WTC11 (cell line): Measurements from ENCODE around the gene CMKLR1.

Experiments used
- ATF6 ChIP-seq: sonication (generic); formaldehyde crosslinking; IDR thresholded peaks from 2 replicates; pipeline ENCODE4 v1.8.1; 2023; ENCODE audit warnings: mild to moderate bottlenecking, missing genetic modification reagents
- CTCF ChIP-seq: fragments of 200-600 bp; IDR thresholded peaks from 2 replicates; pipeline ENCODE4 v1.8.0; 2022; ENCODE audit warnings: antibody characterized with exemption
- E2F1 ChIP-seq: sonication (generic); formaldehyde crosslinking; IDR thresholded peaks from 2 replicates; pipeline ENCODE4 v1.8.0; 2022; ENCODE audit warnings: mild to moderate bottlenecking, missing genetic modification reagents
- ELF4 ChIP-seq: sonication (generic); formaldehyde crosslinking; IDR thresholded peaks from 2 replicates; pipeline ENCODE4 v1.8.1; 2022; ENCODE audit warnings: low read depth, mild to moderate bottlenecking, moderate library complexity, missing genetic modification reagents
- IRF2 ChIP-seq: sonication (generic); formaldehyde crosslinking; IDR thresholded peaks from 2 replicates; pipeline ENCODE4 v1.8.0; 2022; ENCODE audit warnings: low read depth, missing genetic modification reagents, borderline replicate concordance
- MAX ChIP-seq: sonication (generic); formaldehyde crosslinking; IDR thresholded peaks from 2 replicates; pipeline ENCODE4 v1.8.0; 2022; ENCODE audit warnings: mild to moderate bottlenecking, missing genetic modification reagents
- NFE2L1 ChIP-seq: sonication (generic); formaldehyde crosslinking; IDR thresholded peaks from 2 replicates; pipeline ENCODE4 v1.8.1; 2023; ENCODE audit warnings: missing genetic modification reagents
- PREB ChIP-seq: sonication (generic); formaldehyde crosslinking; IDR thresholded peaks from 2 replicates; pipeline ENCODE4 v1.8.1; 2022; ENCODE audit warnings: mild to moderate bottlenecking, missing genetic modification reagents, moderate library complexity, borderline replicate concordance
- SP1 ChIP-seq: sonication (generic); formaldehyde crosslinking; conservative IDR thresholded peaks from 2 replicates; pipeline ENCODE4 v1.8.1; 2022; ENCODE audit warnings: missing genetic modification reagents
- USF1 ChIP-seq: sonication (generic); formaldehyde crosslinking; IDR thresholded peaks from 2 replicates; pipeline ENCODE4 v1.8.0; 2022; ENCODE audit warnings: mild to moderate bottlenecking, missing genetic modification reagents
- ZNF121 ChIP-seq: sonication (generic); formaldehyde crosslinking; IDR thresholded peaks from 2 replicates; pipeline ENCODE4 v1.8.0; 2023; ENCODE audit warnings: missing genetic modification reagents
- ZNF138 ChIP-seq: sonication (generic); formaldehyde crosslinking; conservative IDR thresholded peaks from 2 replicates; pipeline ENCODE4 v1.8.1; 2022; ENCODE audit warnings: mild to moderate bottlenecking, moderate library complexity, missing genetic modification reagents

- TF ChIP-seq SP1 (CRISPR knock-in tag) (no peak), CTCF (no peak), MAX (CRISPR knock-in tag) (no peak), IRF2 (no peak), ZNF121 (CRISPR knock-in tag) (no peak), NFE2L1 (CRISPR knock-in tag) (no peak), ZNF138 (CRISPR knock-in tag) (no peak), E2F1 (CRISPR knock-in tag) (no peak), PREB (CRISPR knock-in tag) (no peak), USF1 (CRISPR knock-in tag) (no peak), ATF6 (CRISPR knock-in tag) (no peak), ELF4 (no peak)
Observed at GRCh38 chr12:108352591-108352990, 13.5 kb upstream of the CMKLR1 start.
